GM23248 (cell line): ENCODE measurements around the gene WASHC2A.
"Not testable (repeated sequence)": the region's sequence is repeated elsewhere in the genome, so short reads cannot be mapped to it uniquely, and the experiment has no call there.

Experiments
- EZH2 ChIP-seq: fragments of 200-600 bp; sonication (generic); IDR thresholded peaks from 2 replicates; pipeline ENCODE4 v1.6.1; 2018; ENCODE audit warnings: antibody characterized with exemption, mild to moderate bottlenecking; ENCODE audit not compliant: insufficient read depth, poor library complexity, severe bottlenecking
- EZH2phosphoT487 ChIP-seq: fragments of 200-600 bp; sonication (generic); IDR thresholded peaks from 2 replicates; pipeline ENCODE4 v1.6.1; 2018; ENCODE audit warnings: antibody characterized with exemption, moderate library complexity, mild to moderate bottlenecking, low read depth; ENCODE audit not compliant: insufficient read depth

DNA sequence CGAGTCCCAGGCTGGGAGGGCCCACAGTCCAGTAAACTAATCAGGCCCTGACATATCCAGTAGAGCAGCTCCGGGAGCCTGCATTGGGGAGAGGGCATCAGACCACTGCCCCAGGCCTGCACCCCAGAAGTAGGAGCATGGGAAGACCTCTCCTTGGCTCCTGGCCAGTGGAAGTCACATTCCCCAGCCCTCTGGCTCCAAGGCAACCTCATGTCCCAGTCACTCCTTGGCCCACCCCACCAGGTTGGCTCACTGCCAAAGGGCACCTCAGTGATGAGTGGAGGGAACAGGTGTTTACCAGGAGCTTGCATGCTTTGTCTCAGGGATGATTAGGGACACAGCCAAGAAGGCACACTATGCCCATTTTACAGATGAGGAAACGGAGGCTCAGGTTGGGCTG is 48.5 kb upstream of the WASHC2A start:
- TF ChIP-seq EZH2, EZH2phosphoT487: not testable (repeated sequence)
